Transverse colon (tissue), 4 donors: ENCODE data around the gene PIGX. TPM values are rescaled to one million over a fixed set of nuclear protein-coding genes. Genes with fewer than 3 reads are reported as not detected.

Experiments used
- DNase-seq: peaks from one replicate; pipeline ENCODE4 v3.0.0-alpha.2; 2019
- H3K27ac ChIP-seq, 4 donors: fragments of 200-600 bp; sonication (generic); 2 replicates each; pipeline ENCODE4 v1.5.1; 2016 to 2018; ENCODE audit warnings: inconsistent platforms in 4 of 4
- H3K27me3 ChIP-seq: fragments of 200-600 bp; sonication (generic); 2 replicates; pipeline ENCODE4 v1.5.1; 2017; ENCODE audit warnings: inconsistent platforms
- H3K36me3 ChIP-seq, 4 donors: fragments of 200-600 bp; sonication (generic); 2 replicates each; pipeline ENCODE4 v1.5.1; 2017 to 2019; ENCODE audit warnings: inconsistent platforms in 4 of 4
- H3K4me1 ChIP-seq, 4 donors: fragments of 200-600 bp; sonication (generic); 2 replicates each; pipeline ENCODE4 v1.5.1; 2017 to 2020; ENCODE audit warnings: inconsistent platforms in 4 of 4
- H3K4me3 ChIP-seq, 4 donors: fragments of 200-600 bp; sonication (generic); 1 replicate in 1 of 4; 2 replicates in 3 of 4; pipeline versions ENCODE4 v1.5.1 to v1.6.1; 2017 to 2019; ENCODE audit warnings: inconsistent platforms in 4 of 4
- H3K9me3 ChIP-seq, 2 donors: fragments of 200-600 bp; sonication (generic); 2 replicates each; pipeline ENCODE4 v1.5.1; 2017 to 2019; ENCODE audit warnings: inconsistent platforms in 2 of 2
- CTCF ChIP-seq, 5 experiments: fragments of 200-600 bp in 3 of 5; fragments of 450-650 bp in 2 of 5; sonication (generic) in 3 of 5; IDR thresholded peaks; 1 replicate in 2 of 5; 2 replicates in 3 of 5; pipeline ENCODE4 v1.5.1; 2016 to 2017; ENCODE audit warnings: antibody characterized with exemption in 5 of 5, inconsistent platforms in 3 of 5, mild to moderate bottlenecking in 2 of 5, moderate library complexity in 1 of 5
- EP300 ChIP-seq: sonication (generic); formaldehyde crosslinking; IDR thresholded peaks from one replicate; pipeline ENCODE4 v1.6.1; 2017; ENCODE audit warnings: antibody characterized with exemption, low read depth
- POLR2A ChIP-seq: fragments of 450-650 bp; IDR thresholded peaks from one replicate; pipeline ENCODE4 v1.6.1; 2016; ENCODE audit warnings: antibody characterized with exemption, mild to moderate bottlenecking, moderate library complexity
- POLR2AphosphoS5 ChIP-seq, 3 donors: sonication (generic); formaldehyde crosslinking; IDR thresholded peaks; one replicate each; pipeline ENCODE4 v1.6.1; 2016; ENCODE audit warnings: antibody characterized with exemption in 3 of 3
- WGBS, 2 donors: methylation state at CpG; one replicate each; pipeline ENCODE4 v1.1.5; 2018; ENCODE audit warnings: low coverage in 1 of 2; 5-methylcytosine and 5-hydroxymethylcytosine counted together
- in situ Hi-C, 4 donors: fragments of 200-750 bp; cut with MboI; loops; one replicate each; pipeline versions ENCODE4 v1.15.0 to v1.15.1; 2017; ENCODE audit warnings: low sequenced_read_pairs in 3 of 4, low pct_ligation_motif_present in 1 of 4, low pct_unique_long_range_greater_than_20kb in 1 of 4
- intact Hi-C: fragments of 100-400 bp; cut with DNase I; formaldehyde crosslinking; loops from one replicate; pipeline ENCODE4 v1.15.1; 2023; ENCODE audit warnings: low total_unique reads
- total RNA-seq, 4 donors: library from RNA; depleted of rRNA; stranded (reverse); fragments of >200 nt; gene quantifications; one replicate each; pipeline ENCODE4 v1.1.0, GENCODE V29; 2016

The PIGX gene
- total RNA-seq, 4 donors from 2014 or later, result 4.0 to 36.3 (median 23.6) TPM

DNA sequence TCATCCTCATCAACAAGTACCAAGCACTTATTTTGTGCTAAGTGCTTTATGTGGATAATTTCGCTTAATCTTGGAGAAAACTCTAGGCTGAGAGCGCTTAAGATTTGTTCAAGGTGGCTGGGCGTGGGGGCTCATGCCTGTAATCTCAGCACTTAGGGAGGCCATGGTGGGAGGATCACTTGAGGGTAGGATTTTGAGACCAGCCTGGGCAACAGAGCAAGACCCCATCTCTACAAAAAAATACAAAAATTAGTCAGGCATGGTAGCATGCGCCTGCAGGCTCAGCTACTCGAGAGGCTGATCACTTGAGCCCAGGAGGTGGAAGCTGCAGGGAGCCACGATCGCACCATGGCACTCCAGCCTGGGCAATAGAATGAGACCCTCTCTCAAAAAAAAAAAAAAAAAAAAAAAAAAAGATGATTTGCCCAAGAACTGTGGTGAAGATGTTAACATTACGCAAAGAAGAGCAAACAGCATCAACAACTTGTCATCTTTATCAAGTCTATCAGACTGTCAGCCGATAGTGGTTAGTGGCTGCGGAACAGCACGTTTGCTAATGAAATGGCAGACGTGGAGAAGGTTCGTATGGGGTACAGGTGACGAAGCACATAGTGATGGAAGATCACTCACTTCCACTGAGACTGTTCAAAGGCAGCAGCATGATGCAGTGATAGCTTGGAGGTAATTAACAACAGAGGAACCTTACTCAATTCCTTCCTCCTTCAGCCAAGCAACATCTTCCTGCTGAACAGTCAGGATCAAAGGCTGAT is 44.9 kb upstream of the PIGX start:
- Histone ChIP-seq H3K36me3 (no peaks in the 10 kb centered on the region), H3K27me3 (no peaks in the 10 kb centered on the region), H3K9me3 (no peaks in the 10 kb centered on the region), H3K27ac (no peak overlapping the region), H3K4me3 (no peak overlapping the region), H3K4me1 (no peaks in the 10 kb centered on the region)
- no peak for TF ChIP-seq POLR2A
- no peak for TF ChIP-seq CTCF (IDR thresholded peaks at IDR 0.05)
- no peak for TF ChIP-seq POLR2AphosphoS5 (IDR thresholded peaks at IDR 0.05)
- TF ChIP-seq EP300, result no peak
- in situ Hi-C loops (no loop called here), intact Hi-C loops (no loop called here)
- WGBS, 2 donors, result 94 to 95% methylated on average over 4 to 14 of the region's 14 CpGs
- no peak for DNase-seq

- in situ Hi-C loops (no loop called here), intact Hi-C loops (no loop called here)
- Histone ChIP-seq H3K4me1 (no peaks in the 10 kb centered on the region), H3K4me3 (no peak overlapping the region), H3K27ac (no peak overlapping the region), H3K36me3 (no peaks in the 10 kb centered on the region), H3K27me3 (no peaks in the 10 kb centered on the region), H3K9me3 (no peaks in the 10 kb centered on the region)
- WGBS, 2 donors, result 28 to 45% methylated on average over 3 to 6 of the region's 6 CpGs
- no peak for DNase-seq
- TF ChIP-seq POLR2AphosphoS5 (IDR thresholded peaks at IDR 0.05) (no peak), CTCF (IDR thresholded peaks at IDR 0.05) (no peak), EP300 (no peak), POLR2A (no peak)
These were observed 41.8 kb upstream of the PIGX start for GRCh38 chr3:196670339-196670738.

- no peaks in the 10 kb centered on the region for H3K4me1 ChIP-seq
- in situ Hi-C loops, result no loop called here
- no peak overlapping the region for H3K27ac ChIP-seq
- TF ChIP-seq POLR2A (no peak), POLR2AphosphoS5 (IDR thresholded peaks at IDR 0.05) (no peak), EP300 (no peak), CTCF (IDR thresholded peaks at IDR 0.05) (no peak)
- H3K4me3 ChIP-seq, result no peak overlapping the region
- no peaks in the 10 kb centered on the region for H3K9me3 ChIP-seq
- WGBS, 2 donors, result 83 to 88% methylated on average over 3 of the region's 3 CpGs
- H3K36me3 ChIP-seq, result no peaks in the 10 kb centered on the region
- intact Hi-C loops, result no loop called here
- H3K27me3 ChIP-seq, result no peaks in the 10 kb centered on the region
- no peak for DNase-seq
These were observed 38.5 kb upstream of the PIGX start for GRCh38 chr3:196673632-196674031.

- Histone ChIP-seq H3K36me3 (no peaks in the 10 kb centered on the region), H3K4me1 (no peaks in the 10 kb centered on the region), H3K27ac (no peak overlapping the region), H3K4me3 (no peak overlapping the region), H3K27me3 (no peaks in the 10 kb centered on the region), H3K9me3 (no peaks in the 10 kb centered on the region)
- no peak for DNase-seq
- no peak for TF ChIP-seq EP300
- TF ChIP-seq POLR2A, result no peak
- no peak for TF ChIP-seq CTCF (IDR thresholded peaks at IDR 0.05)
- no peak for TF ChIP-seq POLR2AphosphoS5 (IDR thresholded peaks at IDR 0.05)
- in situ Hi-C loops, result no loop called here
- 29 to 50% methylated on average over 1 of the region's 1 CpG for WGBS, 2 donors
- intact Hi-C loops, result no loop called here
These were observed 34.8 kb upstream of the PIGX start for GRCh38 chr3:196677353-196677752.
